Mesenchymal stem cell (in vitro differentiated cells and primary cell): ENCODE results near the gene LAMP2.
"Not testable (repeated sequence)": the region's sequence is repeated elsewhere in the genome, so short reads cannot be mapped to it uniquely, and the experiment has no call there.

Source experiments
- DNase-seq: peaks from one replicate; pipeline ENCODE4 v3.0.0-alpha.2; 2013
- H2AFZ ChIP-seq: one replicate; pipeline ENCODE4 v1.6.1; 2013; ENCODE audit warnings: low read depth, mild to moderate bottlenecking, control low read depth, inconsistent platforms, low read length, moderate library complexity
- H2AK5ac ChIP-seq: 2 replicates; pipeline ENCODE4 v1.6.1; 2013; ENCODE audit warnings: low read length, moderate library complexity, mild to moderate bottlenecking, inconsistent platforms; ENCODE audit not compliant: severe bottlenecking
- H2BK120ac ChIP-seq: one replicate; pipeline ENCODE4 v1.6.1; 2013; ENCODE audit warnings: low read depth, mild to moderate bottlenecking, inconsistent platforms, low read length, moderate library complexity
- H2BK12ac ChIP-seq, 2 experiments: one replicate each; pipeline ENCODE4 v1.6.1; 2013; ENCODE audit warnings: inconsistent platforms in 2 of 2, low read length in 2 of 2, mild to moderate bottlenecking in 2 of 2, moderate library complexity in 2 of 2, control low read depth in 1 of 2
- H2BK15ac ChIP-seq: one replicate; pipeline ENCODE4 v1.6.1; 2013; ENCODE audit warnings: mild to moderate bottlenecking, low read depth, inconsistent platforms; ENCODE audit not compliant: poor library complexity, severe bottlenecking
- H2BK5ac ChIP-seq: 2 replicates; pipeline ENCODE4 v1.6.1; 2013; ENCODE audit warnings: low read depth, mild to moderate bottlenecking, low read length, control low read depth, inconsistent platforms; ENCODE audit not compliant: poor library complexity, severe bottlenecking
- H3K14ac ChIP-seq, 2 experiments: one replicate each; pipeline ENCODE4 v1.6.1; 2013; ENCODE audit warnings: inconsistent platforms in 2 of 2, low read length in 2 of 2, control low read depth in 1 of 2, mild to moderate bottlenecking in 1 of 2, moderate library complexity in 1 of 2
- H3K18ac ChIP-seq, 2 experiments: one replicate each; pipeline ENCODE4 v1.6.1; 2013; ENCODE audit warnings: inconsistent platforms in 2 of 2, low read length in 2 of 2, control low read depth in 1 of 2, low read depth in 1 of 2, mild to moderate bottlenecking in 1 of 2
- H3K23ac ChIP-seq, 2 experiments: one replicate each; pipeline ENCODE4 v1.6.1; 2013; ENCODE audit warnings: inconsistent platforms in 2 of 2, low read length in 2 of 2, mild to moderate bottlenecking in 2 of 2, moderate library complexity in 2 of 2, control low read depth in 1 of 2
- H3K27ac ChIP-seq: 2 replicates; pipeline ENCODE4 v1.5.1; 2013; ENCODE audit warnings: mild to moderate bottlenecking, moderate library complexity, low read length, control low read depth, inconsistent platforms; ENCODE audit not compliant: poor library complexity, severe bottlenecking
- H3K27me3 ChIP-seq, 2 experiments: 2 replicates each; pipeline versions ENCODE4 v1.6.1 to v1.7.0; 2013; ENCODE audit warnings: low read length in 2 of 2, mild to moderate bottlenecking in 2 of 2, moderate library complexity in 2 of 2, control low read depth in 1 of 2, inconsistent platforms in 1 of 2; ENCODE audit not compliant: control insufficient read depth in 1 of 2, insufficient read depth in 1 of 2
- H3K36me3 ChIP-seq, 2 experiments: 2 replicates each; pipeline versions ENCODE4 v1.6.1 to v1.7.0; 2013; ENCODE audit warnings: low read length in 2 of 2, control low read depth in 1 of 2, inconsistent platforms in 1 of 2, low read depth in 1 of 2, mild to moderate bottlenecking in 1 of 2; ENCODE audit not compliant: insufficient read depth in 2 of 2, control insufficient read depth in 1 of 2
- H3K4ac ChIP-seq, 2 experiments: one replicate each; pipeline ENCODE4 v1.6.1; 2013; ENCODE audit warnings: inconsistent platforms in 2 of 2, low read length in 2 of 2, mild to moderate bottlenecking in 2 of 2, moderate library complexity in 2 of 2, control low read depth in 1 of 2, low read depth in 1 of 2
- H3K4me1 ChIP-seq: 2 replicates; pipeline ENCODE4 v1.6.1; 2013; ENCODE audit warnings: low read depth, low read length, control low read depth; ENCODE audit not compliant: control insufficient read depth, insufficient read depth
- H3K4me2 ChIP-seq: 2 replicates; pipeline ENCODE4 v1.6.1; 2013; ENCODE audit warnings: low read length, mild to moderate bottlenecking, inconsistent platforms; ENCODE audit not compliant: poor library complexity, severe bottlenecking
- H3K4me3 ChIP-seq, 2 experiments: 2 replicates each; pipeline versions ENCODE4 v1.5.1 to v1.7.0; 2013; ENCODE audit warnings: low read length in 2 of 2, mild to moderate bottlenecking in 2 of 2, control low read depth in 1 of 2, low read depth in 1 of 2; ENCODE audit not compliant: insufficient read depth in 1 of 2
- H3K79me1 ChIP-seq: replicated peaks from 2 replicates; pipeline ENCODE4 v1.6.1; 2013; ENCODE audit warnings: mild to moderate bottlenecking, control low read depth, low read length, inconsistent platforms; ENCODE audit not compliant: poor library complexity, severe bottlenecking
- H3K9ac ChIP-seq: 2 replicates; pipeline ENCODE4 v1.7.0; 2013; ENCODE audit warnings: mild to moderate bottlenecking, low read length, moderate library complexity
- H3K9me3 ChIP-seq: 2 replicates; pipeline ENCODE4 v1.7.0; 2013; ENCODE audit warnings: mild to moderate bottlenecking, low read length; ENCODE audit not compliant: control insufficient read depth
- H4K8ac ChIP-seq: one replicate; pipeline ENCODE4 v1.6.1; 2013; ENCODE audit warnings: inconsistent platforms, mild to moderate bottlenecking, low read length, moderate library complexity
- H4K91ac ChIP-seq: one replicate; pipeline ENCODE4 v1.6.1; 2013; ENCODE audit warnings: mild to moderate bottlenecking, low read length, inconsistent platforms
- WGBS: methylation state at CpG from one replicate; pipeline ENCODE4 v1.1.7; 2013; ENCODE audit warnings: mixed read lengths; 5-methylcytosine and 5-hydroxymethylcytosine counted together

LAMP2 gene

DNA sequence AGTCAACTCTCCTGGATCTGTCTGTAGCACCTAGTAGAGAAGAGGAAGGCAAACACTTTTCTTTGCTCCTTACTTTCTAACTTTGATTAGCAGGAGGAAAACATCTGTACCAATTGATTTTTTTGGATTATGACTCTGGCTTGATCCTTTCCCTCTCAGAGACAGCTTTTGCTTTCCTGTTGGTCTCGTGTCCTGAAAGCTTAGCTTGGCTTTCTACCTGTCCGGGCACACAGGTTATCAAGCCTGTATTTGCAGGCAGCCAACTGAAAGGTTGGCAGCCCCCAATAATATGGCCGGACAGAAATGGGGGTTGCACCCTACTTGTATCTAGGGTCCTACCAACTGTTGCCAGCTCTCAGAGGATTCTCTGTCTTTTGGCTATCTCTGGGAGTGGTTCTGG, 43.1 kb upstream of the LAMP2 start:
- Histone ChIP-seq H2AFZ (no peak overlapping the region), H3K4ac (no peak overlapping the region), H3K79me1 (no peaks in the 10 kb centered on the region), H3K9me3 (no peaks in the 10 kb centered on the region), H3K14ac (no peak overlapping the region), H3K18ac (no peak overlapping the region), H3K4me2 (no peak overlapping the region), H3K36me3 (no peaks in the 10 kb centered on the region), H2BK15ac (no peak overlapping the region), H3K27ac (no peak overlapping the region), H3K23ac (no peak overlapping the region), H4K8ac (no peak overlapping the region), H3K4me3 (no peak overlapping the region), H3K9ac (no peak overlapping the region), H2BK5ac (no peak overlapping the region), H3K4me1 (peaks cover 3% of the 10 kb centered on the region), H2BK120ac (no peak overlapping the region), H3K27me3 (no peaks in the 10 kb centered on the region), H2BK12ac (no peak overlapping the region), H4K91ac (no peak overlapping the region), H2AK5ac (peak overlapping the region; percentile 70)
- WGBS: 96% methylated on average over 3 of the region's 3 CpGs
- DNase-seq: no peak

DNA sequence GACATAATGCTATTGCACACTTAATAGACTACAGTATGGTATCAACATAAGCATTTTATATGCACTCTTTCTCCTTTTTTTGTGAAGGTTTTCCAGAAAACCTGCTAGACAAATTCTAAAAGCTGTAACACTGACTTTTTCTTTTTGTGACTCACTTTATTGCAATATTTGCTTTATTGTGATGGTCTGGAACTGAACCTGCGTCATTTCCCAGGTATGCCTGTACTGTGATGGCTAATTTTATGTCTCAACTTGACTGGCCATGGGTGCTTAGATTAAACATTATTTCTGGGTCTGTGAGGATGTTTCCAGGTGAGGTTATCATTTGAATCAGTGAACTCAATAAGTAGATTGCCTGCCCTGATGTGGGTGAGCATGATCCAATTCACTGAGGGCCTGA, 35.5 kb upstream of the LAMP2 start:
- H4K91ac ChIP-seq: no peak overlapping the region
- 84% methylated on average over 1 of the region's 1 CpG for WGBS
- H2BK15ac ChIP-seq: no peak overlapping the region
- DNase-seq: no peak
- no peak overlapping the region for H4K8ac ChIP-seq
- no peak overlapping the region for H3K4ac ChIP-seq
- H3K27ac ChIP-seq: no peak overlapping the region
- H3K14ac ChIP-seq: no peak overlapping the region
- no peaks in the 10 kb centered on the region for H3K79me1 ChIP-seq
- no peaks in the 10 kb centered on the region for H3K27me3 ChIP-seq
- no peak overlapping the region for H3K4me2 ChIP-seq
- H3K9me3 ChIP-seq: no peaks in the 10 kb centered on the region
- no peak overlapping the region for H2AFZ ChIP-seq
- no peak overlapping the region for H2BK12ac ChIP-seq
- H2BK120ac ChIP-seq: no peak overlapping the region
- H2AK5ac ChIP-seq: no peak overlapping the region
- H2BK5ac ChIP-seq: no peak overlapping the region
- no peak overlapping the region for H3K9ac ChIP-seq
- H3K23ac ChIP-seq: no peak overlapping the region
- H3K18ac ChIP-seq: no peak overlapping the region
- H3K36me3 ChIP-seq: no peaks in the 10 kb centered on the region
- no peaks in the 10 kb centered on the region for H3K4me1 ChIP-seq
- H3K4me3 ChIP-seq: no peak overlapping the region

DNA sequence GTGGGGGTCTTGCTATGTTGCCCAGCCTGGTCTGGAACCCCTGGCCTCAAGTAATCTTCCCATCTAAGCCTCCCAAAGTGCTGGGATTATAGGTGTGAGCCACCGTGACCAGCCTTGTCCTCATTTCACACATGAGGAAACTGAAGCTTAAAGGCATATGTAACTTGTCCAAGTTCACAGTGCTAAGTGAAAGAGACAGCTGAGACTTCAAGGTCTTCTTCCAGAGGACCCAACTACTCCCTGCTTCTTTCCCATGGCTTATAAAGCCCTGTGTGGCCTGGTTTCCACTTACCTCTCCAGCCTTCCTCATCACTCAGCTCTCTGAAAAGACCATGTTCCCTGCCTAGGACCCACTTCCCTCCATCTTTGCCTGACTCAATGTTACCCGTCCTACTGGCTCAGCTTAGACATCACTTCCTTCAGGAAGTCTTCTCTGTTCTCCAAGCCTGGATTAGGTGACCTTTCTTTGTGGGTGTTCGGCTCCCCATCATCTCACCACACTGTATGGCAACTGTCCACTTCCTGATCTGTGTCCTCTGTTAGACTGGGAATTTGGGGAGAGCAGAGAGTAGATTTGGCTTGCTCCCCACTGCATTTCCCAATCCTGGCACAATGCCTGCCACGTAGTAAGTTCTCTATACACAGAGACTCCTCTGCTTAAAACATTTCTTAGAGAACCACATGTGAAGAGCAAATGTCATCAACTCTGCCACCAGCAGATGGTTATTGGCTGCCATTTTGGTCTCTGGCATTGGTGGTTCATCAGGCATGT, 30.4 kb upstream of the LAMP2 start:
- H2BK120ac ChIP-seq: no peak overlapping the region

GRCh38 chrX:120490119-120490518, 21.0 kb upstream of the LAMP2 start:
- not testable (repeated sequence) for H3K9ac ChIP-seq, H3K14ac ChIP-seq, H3K27ac ChIP-seq, H3K4me1 ChIP-seq, H3K4me2 ChIP-seq, H3K4me3 ChIP-seq, H3K23ac ChIP-seq, H2BK15ac ChIP-seq, H3K18ac ChIP-seq, H3K79me1 ChIP-seq, H3K27me3 ChIP-seq, H3K9me3 ChIP-seq, H2BK120ac ChIP-seq, H3K36me3 ChIP-seq, H2AFZ ChIP-seq, H4K91ac ChIP-seq, H4K8ac ChIP-seq, H2BK5ac ChIP-seq, H2AK5ac ChIP-seq, DNase-seq, H2BK12ac ChIP-seq, H3K4ac ChIP-seq
- WGBS: 100% methylated on average over 1 of the region's 2 CpGs

More for the DNA sequence above, 30.4 kb upstream of the LAMP2 start:
- Histone ChIP-seq H3K23ac (no peak overlapping the region), H3K9ac (no peak overlapping the region), H2BK12ac (no peak overlapping the region), H3K4me1 (no peaks in the 10 kb centered on the region), H3K14ac (no peak overlapping the region), H3K27ac (no peak overlapping the region), H3K18ac (no peak overlapping the region), H3K27me3 (no peaks in the 10 kb centered on the region), H3K4me3 (no peak overlapping the region), H3K79me1 (no peaks in the 10 kb centered on the region), H2BK5ac (no peak overlapping the region), H2AK5ac (no peak overlapping the region), H2BK15ac (no peak overlapping the region), H3K4ac (no peak overlapping the region), H4K8ac (no peak overlapping the region), H3K36me3 (no peaks in the 10 kb centered on the region), H3K4me2 (no peak overlapping the region), H4K91ac (no peak overlapping the region), H2AFZ (no peak overlapping the region), H3K9me3 (no peaks in the 10 kb centered on the region)
- no peak for DNase-seq
- 88% methylated on average over 2 of the region's 4 CpGs for WGBS
